OCI-LY3 (cell line): ENCODE measurements around the gene CCDC174.

Source experiments
- CTCF ChIP-seq: fragments of 200-600, 300-600 bp; sonication (generic); IDR thresholded peaks from 2 replicates; pipeline ENCODE4 v1.5.1; 2014; ENCODE audit warnings: antibody characterized with exemption, low read length, low read depth
- EZH2phosphoT487 ChIP-seq: fragments of 200-600 bp; shearing (Covaris generic); IDR thresholded peaks from 2 replicates; pipeline ENCODE4 v1.6.1; 2018; ENCODE audit warnings: antibody characterized with exemption, mixed run types, low read depth

GRCh38 chr3:14620512-14620911, 31.1 kb upstream of the CCDC174 start:
- TF ChIP-seq CTCF, result no peak
- no peak for TF ChIP-seq EZH2phosphoT487
